Activated CD4-positive, alpha-beta memory T cell treated with anti-CD3 and anti-CD28 coated beads for 36 hours (primary cell): ENCODE data around the gene SLC24A4. TPM values are rescaled to one million over a fixed set of nuclear protein-coding genes. Genes with fewer than 3 reads are reported as not detected.

ENCODE experiments used
- CTCF ChIA-PET: fragments of 350-600 bp; sonication (Branson Sonifier 250); formaldehyde crosslinking; loops from one replicate; lab custom pipeline; 2021; ENCODE audit warnings: antibody characterized with exemption, inconsistent platforms; lab: Charles Lee
- POLR2A ChIA-PET: fragments of 350-600 bp; sonication (Branson Sonifier 250); formaldehyde crosslinking; loops from one replicate; lab custom pipeline; 2021; ENCODE audit warnings: antibody characterized with exemption; lab: Charles Lee
- DNase-seq: peaks from one replicate; pipeline ENCODE4 v3.0.0-alpha.2; 2020
- H3K27ac Mint-ChIP-seq: one replicate; pipeline ENCODE4 v1.8.0; 2021; ENCODE audit warnings: mixed read lengths
- H3K27me3 Mint-ChIP-seq: one replicate; pipeline ENCODE4 v1.8.0; 2021; ENCODE audit warnings: mixed read lengths
- H3K36me3 Mint-ChIP-seq: one replicate; pipeline ENCODE4 v1.8.0; 2021; ENCODE audit warnings: mixed read lengths
- H3K4me1 Mint-ChIP-seq: one replicate; pipeline ENCODE4 v1.8.0; 2021; ENCODE audit warnings: low read depth, mixed read lengths
- H3K4me3 Mint-ChIP-seq: one replicate; pipeline ENCODE4 v1.8.0; 2021; ENCODE audit warnings: mild to moderate bottlenecking, mixed read lengths
- H3K9me3 Mint-ChIP-seq: one replicate; pipeline ENCODE4 v1.8.0; 2021; ENCODE audit warnings: mixed read lengths
- intact Hi-C: fragments of 100-400 bp; cut with micrococcal nuclease; formaldehyde crosslinking; loops from one replicate; pipeline ENCODE4 v1.15.1; 2023
- total RNA-seq, 2 experiments: library from RNA; stranded (reverse); gene quantifications; one replicate each; pipeline ENCODE4 v1.2.3, GENCODE V29; 2021

Gene SLC24A4
- total RNA-seq, 2 experiments from 2014 or later, result not detected

- Mint-ChIP-seq H3K27me3 (peaks cover 19% of the 10 kb centered on the region), H3K27ac (no peak overlapping the region), H3K4me1 (no peaks in the 10 kb centered on the region), H3K9me3 (no peaks in the 10 kb centered on the region), H3K4me3 (no peak overlapping the region), H3K36me3 (no peaks in the 10 kb centered on the region)
- DNase-seq, result no peak
- intact Hi-C loops, result no loop called here
- ChIA-PET CTCF (no interaction called here), POLR2A (no interaction called here)
Observed at GRCh38 chr14:92297818-92298595, 25.0 kb upstream of the SLC24A4 start.

DNA sequence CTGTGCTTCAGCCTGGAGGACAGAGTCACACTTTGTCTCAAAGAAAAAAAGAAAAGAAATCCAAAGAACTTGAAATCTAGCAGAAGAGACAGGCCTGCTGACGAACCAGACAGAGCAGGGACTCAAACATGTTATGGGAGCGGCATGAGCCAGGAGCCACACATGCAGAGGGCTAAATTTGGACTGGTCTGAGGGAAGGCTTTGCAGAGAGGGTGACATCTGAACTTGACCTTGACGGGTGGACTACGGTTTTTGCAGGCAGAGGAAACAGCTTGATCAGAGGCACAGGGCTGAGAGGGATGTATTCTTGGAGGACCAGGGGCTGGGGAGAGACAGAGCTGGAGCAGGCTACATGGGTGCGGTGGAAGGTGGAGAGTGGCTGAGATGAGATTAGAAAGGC lies 20.5 kb upstream of the SLC24A4 start:
- Mint-ChIP-seq H3K4me3 (no peak overlapping the region), H3K4me1 (no peaks in the 10 kb centered on the region), H3K27me3 (peaks cover 14% of the 10 kb centered on the region), H3K9me3 (no peaks in the 10 kb centered on the region), H3K36me3 (no peaks in the 10 kb centered on the region), H3K27ac (no peak overlapping the region)
- intact Hi-C loops, result no loop called here
- DNase-seq, result no peak
- CTCF ChIA-PET, result no interaction called here
- POLR2A ChIA-PET, result no interaction called here

GRCh38 chr14:92308716-92309115 lies 14.2 kb upstream of the SLC24A4 start:
- Mint-ChIP-seq H3K4me3 (no peak overlapping the region), H3K4me1 (no peaks in the 10 kb centered on the region), H3K27me3 (peaks cover 5% of the 10 kb centered on the region), H3K36me3 (no peaks in the 10 kb centered on the region), H3K9me3 (no peaks in the 10 kb centered on the region), H3K27ac (no peak overlapping the region)
- ChIA-PET CTCF (no interaction called here), POLR2A (no interaction called here)
- no peak for DNase-seq
- intact Hi-C loops, result no loop called here

DNA sequence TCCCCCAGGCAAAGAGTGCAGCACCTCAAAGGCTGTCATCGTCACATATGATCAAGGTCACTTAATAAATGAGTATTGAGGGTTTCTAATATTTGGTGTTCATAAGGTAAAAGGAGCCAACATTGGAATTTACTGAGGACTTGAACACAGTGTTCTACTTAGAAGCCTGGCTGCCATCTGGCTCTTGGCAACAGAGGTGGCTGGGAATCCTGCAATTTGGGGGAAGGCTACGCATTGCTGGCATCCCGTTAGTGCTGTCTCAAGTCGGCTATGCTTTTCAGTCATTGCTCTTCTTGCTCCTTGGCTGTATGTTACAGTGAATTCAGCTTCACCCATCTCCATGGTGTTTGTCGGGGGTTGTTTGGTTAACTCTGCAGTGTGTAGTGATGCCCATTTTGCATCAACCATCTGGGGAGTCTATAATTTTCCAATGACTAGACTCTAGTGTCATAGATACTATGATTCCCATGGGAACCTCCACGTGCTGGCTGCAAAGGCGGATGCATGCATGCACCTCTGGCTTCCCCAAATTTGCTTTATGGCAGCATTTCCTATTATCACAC lies 12.9 kb upstream of the SLC24A4 start:
- CTCF ChIA-PET, result no interaction called here
- DNase-seq, result no peak
- intact Hi-C loops, result no loop called here
- H3K9me3 Mint-ChIP-seq, result no peaks in the 10 kb centered on the region
- H3K4me1 Mint-ChIP-seq, result no peaks in the 10 kb centered on the region
- POLR2A ChIA-PET, result no interaction called here
- H3K27ac Mint-ChIP-seq, result no peak overlapping the region
- peaks cover 5% of the 10 kb centered on the region for H3K27me3 Mint-ChIP-seq
- H3K36me3 Mint-ChIP-seq, result no peaks in the 10 kb centered on the region
- no peak overlapping the region for H3K4me3 Mint-ChIP-seq

DNA sequence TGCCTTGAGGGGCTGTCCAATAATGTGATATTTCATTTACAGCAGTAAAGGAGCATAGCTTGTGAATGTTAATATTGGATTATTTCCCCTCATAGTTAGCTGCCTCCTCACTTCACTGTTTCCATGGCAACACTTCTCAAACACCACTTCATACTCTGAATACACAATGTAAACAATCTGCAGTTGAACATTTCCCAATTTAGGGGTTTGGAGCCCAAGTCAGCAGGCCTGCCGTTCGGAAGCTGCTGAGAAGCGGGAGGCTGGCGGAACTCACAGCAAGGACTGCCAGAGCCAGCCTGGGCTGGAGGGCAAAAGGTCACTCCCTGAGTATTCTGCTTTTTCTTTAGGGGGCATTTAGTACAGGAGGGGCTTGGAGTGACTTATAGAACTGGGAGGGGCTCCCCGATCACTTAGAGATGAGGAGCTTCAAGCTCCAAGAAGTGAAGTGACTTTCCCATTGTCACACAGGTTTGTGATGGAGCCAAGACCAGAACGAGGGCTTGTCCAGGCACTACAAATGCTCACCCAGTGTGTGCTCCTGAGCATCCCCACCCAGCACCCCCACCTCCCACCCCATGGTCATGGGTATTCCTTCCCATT lies 12.1 kb upstream of the SLC24A4 start:
- Mint-ChIP-seq H3K9me3 (no peaks in the 10 kb centered on the region), H3K4me1 (no peaks in the 10 kb centered on the region), H3K4me3 (no peak overlapping the region), H3K27ac (no peak overlapping the region), H3K27me3 (peaks cover 5% of the 10 kb centered on the region), H3K36me3 (no peaks in the 10 kb centered on the region)
- intact Hi-C loops, result no loop called here
- ChIA-PET CTCF (no interaction called here), POLR2A (no interaction called here)
- no peak for DNase-seq

- POLR2A ChIA-PET, result no interaction called here
- no peaks in the 10 kb centered on the region for H3K4me1 Mint-ChIP-seq
- no peak overlapping the region for H3K27ac Mint-ChIP-seq
- DNase-seq, result no peak
- H3K9me3 Mint-ChIP-seq, result peaks cover 12% of the 10 kb centered on the region
- H3K27me3 Mint-ChIP-seq, result peaks cover 11% of the 10 kb centered on the region
- CTCF ChIA-PET, result interaction anchor here (0.9 kb wide), 1 partner anchor 15 kb away, joined by 3 read pairs; no protein-coding TSS in a partner anchor
- H3K36me3 Mint-ChIP-seq, result no peaks in the 10 kb centered on the region
- intact Hi-C loops, result no loop called here
- no peak overlapping the region for H3K4me3 Mint-ChIP-seq
Observed at GRCh38 chr14:92314182-92314581, 8.8 kb upstream of the SLC24A4 start.

- H3K27ac Mint-ChIP-seq, result no peak overlapping the region
- H3K27me3 Mint-ChIP-seq, result peaks cover 12% of the 10 kb centered on the region
- CTCF ChIA-PET, result interaction anchor here (0.9 kb wide), 1 partner anchor 37 kb away, joined by 3 read pairs; no protein-coding TSS in a partner anchor
- no peak for DNase-seq
- POLR2A ChIA-PET, result no interaction called here
- intact Hi-C loops, result no loop called here
- H3K4me1 Mint-ChIP-seq, result no peaks in the 10 kb centered on the region
- peaks cover 12% of the 10 kb centered on the region for H3K9me3 Mint-ChIP-seq
- no peaks in the 10 kb centered on the region for H3K36me3 Mint-ChIP-seq
- H3K4me3 Mint-ChIP-seq, result no peak overlapping the region
Observed at GRCh38 chr14:92315050-92315805, 7.7 kb upstream of the SLC24A4 start.

DNA sequence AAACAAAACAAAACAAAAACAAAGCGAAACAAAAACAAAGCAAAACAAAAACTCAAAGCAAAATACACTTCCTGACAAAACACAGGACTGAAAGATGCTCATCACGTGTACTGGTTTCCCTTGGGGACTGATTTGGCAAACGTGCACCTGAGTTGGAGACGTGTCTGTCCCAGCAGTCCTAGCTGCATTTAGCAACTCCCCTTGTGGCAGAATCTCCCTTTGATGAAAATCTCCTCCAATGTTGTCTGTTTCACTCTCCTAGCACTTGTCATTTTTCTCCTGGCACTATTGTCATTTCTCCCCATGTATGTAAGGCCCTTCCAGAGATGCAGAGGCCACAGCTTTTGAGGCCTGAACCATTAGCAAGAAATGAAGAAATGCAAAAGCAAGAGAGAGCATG lies 6.8 kb upstream of the SLC24A4 start:
- Mint-ChIP-seq H3K27me3 (peaks cover 16% of the 10 kb centered on the region), H3K27ac (no peak overlapping the region), H3K9me3 (peaks cover 12% of the 10 kb centered on the region), H3K4me3 (no peak overlapping the region), H3K36me3 (no peaks in the 10 kb centered on the region), H3K4me1 (no peaks in the 10 kb centered on the region)
- intact Hi-C loops, result no loop called here
- CTCF ChIA-PET, result no interaction called here
- POLR2A ChIA-PET, result no interaction called here
- DNase-seq, result no peak

GRCh38 chr14:92316937-92317336 lies 6.0 kb upstream of the SLC24A4 start:
- Mint-ChIP-seq H3K36me3 (no peaks in the 10 kb centered on the region), H3K4me3 (no peak overlapping the region), H3K27ac (no peak overlapping the region), H3K9me3 (peaks cover 12% of the 10 kb centered on the region), H3K4me1 (no peaks in the 10 kb centered on the region), H3K27me3 (peaks cover 17% of the 10 kb centered on the region)
- DNase-seq, result peak; percentile 31
- intact Hi-C loops, result no loop called here
- ChIA-PET POLR2A (no interaction called here), CTCF (no interaction called here)

GRCh38 chr14:92317511-92317910 lies 5.5 kb upstream of the SLC24A4 start:
- Mint-ChIP-seq H3K36me3 (no peaks in the 10 kb centered on the region), H3K4me1 (no peaks in the 10 kb centered on the region), H3K9me3 (peaks cover 12% of the 10 kb centered on the region), H3K27me3 (peaks cover 22% of the 10 kb centered on the region), H3K4me3 (no peak overlapping the region), H3K27ac (no peak overlapping the region)
- ChIA-PET CTCF (no interaction called here), POLR2A (no interaction called here)
- intact Hi-C loops, result no loop called here
- no peak for DNase-seq

- ChIA-PET CTCF (no interaction called here), POLR2A (no interaction called here)
- intact Hi-C loops, result no loop called here
- no peak overlapping the region for H3K27ac Mint-ChIP-seq
- peaks cover 51% of the 10 kb centered on the region for H3K27me3 Mint-ChIP-seq
- H3K4me1 Mint-ChIP-seq, result peaks cover 6% of the 10 kb centered on the region
- no peak for DNase-seq
- H3K36me3 Mint-ChIP-seq, result no peaks in the 10 kb centered on the region
- H3K9me3 Mint-ChIP-seq, result peaks cover 12% of the 10 kb centered on the region
- no peak overlapping the region for H3K4me3 Mint-ChIP-seq
Observed at GRCh38 chr14:92321701-92322100, 1.3 kb upstream of the SLC24A4 start.

- Mint-ChIP-seq H3K27me3 (peaks cover 52% of the 10 kb centered on the region), H3K4me3 (peak overlapping the region; percentile 25), H3K9me3 (peaks cover 4% of the 10 kb centered on the region), H3K36me3 (no peaks in the 10 kb centered on the region), H3K4me1 (peaks cover 6% of the 10 kb centered on the region), H3K27ac (no peak overlapping the region)
- no peak for DNase-seq
- intact Hi-C loops, result no loop called here
- CTCF ChIA-PET, result no interaction called here
- POLR2A ChIA-PET, result no interaction called here
Observed at GRCh38 chr14:92322516-92322915, 449 bp upstream of the SLC24A4 start.
